Endodermal cell (in vitro differentiated cells): Measurements from ENCODE around the gene BTN2A1. TPM values are rescaled to one million over a fixed set of nuclear protein-coding genes. Genes with fewer than 3 reads are reported as not detected.

Source experiments
- DNase-seq: peaks from one replicate; pipeline ENCODE4 v3.0.0-alpha.2; 2017
- H3K27ac ChIP-seq: 2 replicates; pipeline ENCODE4 v1.5.1; 2013; ENCODE audit warnings: mild to moderate bottlenecking, low read depth, low read length, moderate library complexity
- H3K27me3 ChIP-seq: 2 replicates; pipeline ENCODE4 v1.6.1; 2013; ENCODE audit warnings: mild to moderate bottlenecking, low read length, moderate library complexity; ENCODE audit not compliant: insufficient read depth, control insufficient read depth, poor library complexity, severe bottlenecking
- H3K36me3 ChIP-seq: 2 replicates; pipeline ENCODE4 v1.7.0; 2013; ENCODE audit warnings: mild to moderate bottlenecking, low read length, moderate library complexity; ENCODE audit not compliant: control insufficient read depth, insufficient read depth
- H3K4me1 ChIP-seq: one replicate; pipeline ENCODE4 v1.7.0; 2013; ENCODE audit warnings: low read length; ENCODE audit not compliant: control insufficient read depth, insufficient read depth
- H3K4me3 ChIP-seq: 2 replicates; pipeline ENCODE4 v1.5.1; 2013; ENCODE audit warnings: mild to moderate bottlenecking, low read length, moderate library complexity
- H3K9ac ChIP-seq: 2 replicates; pipeline ENCODE4 v1.6.1; 2013; ENCODE audit warnings: mild to moderate bottlenecking, low read length, moderate library complexity; ENCODE audit not compliant: poor library complexity, severe bottlenecking; ENCODE audit errors: extremely low read depth
- H3K9me3 ChIP-seq: 2 replicates; pipeline ENCODE4 v1.6.1; 2013; ENCODE audit warnings: mild to moderate bottlenecking, low read length, moderate library complexity; ENCODE audit not compliant: control insufficient read depth
- H3K27ac Mint-ChIP-seq: 2 replicates; pipeline ENCODE4 v1.8.0; 2020; ENCODE audit warnings: mixed read lengths
- H3K27me3 Mint-ChIP-seq: 2 replicates; pipeline ENCODE4 v1.8.0; 2021; ENCODE audit warnings: mild to moderate bottlenecking, mixed read lengths; ENCODE audit not compliant: insufficient read depth
- H3K36me3 Mint-ChIP-seq: 2 replicates; pipeline ENCODE4 v1.8.0; 2020; ENCODE audit warnings: low read depth, mixed read lengths
- H3K4me1 Mint-ChIP-seq: 2 replicates; pipeline ENCODE4 v1.8.0; 2020; ENCODE audit warnings: mixed read lengths
- H3K4me3 Mint-ChIP-seq: 2 replicates; pipeline ENCODE4 v1.8.0; 2020; ENCODE audit warnings: mild to moderate bottlenecking, moderate library complexity, mixed read lengths
- H3K9me3 Mint-ChIP-seq: 2 replicates; pipeline ENCODE4 v1.8.0; 2020; ENCODE audit warnings: mild to moderate bottlenecking, mixed read lengths
- CTCF ChIP-seq: fragments of 200-600 bp; sonication (generic); conservative IDR thresholded peaks from 2 replicates; pipeline ENCODE4 v1.5.0; 2021; ENCODE audit warnings: antibody characterized with exemption, mild to moderate bottlenecking
- WGBS, 2 experiments: methylation state at CpG; one replicate each; pipeline versions ENCODE4 v1.1.5 to v1.1.7; 2013; ENCODE audit warnings: missing lambda C conversion rate in 2 of 2, mixed read lengths in 1 of 2; ENCODE audit not compliant: insufficient coverage in 1 of 2, insufficient read length in 1 of 2; 5-methylcytosine and 5-hydroxymethylcytosine counted together
- total RNA-seq, 2 donors: library from RNA; stranded (reverse); fragmentation: NEBNext Ultra II Directional in 1 of 2; extraction: Animal tissue kit (Norgen Biotek cat#: 25700) in 1 of 2; gene quantifications; 2 replicates in 1 of 2; 3 replicates in 1 of 2; pipeline ENCODE4 v1.2.1, GENCODE V29; 2021

Gene BTN2A1
- total RNA-seq, 2 donors from 2014 or later: 15.0 to 18.7 TPM

DNA sequence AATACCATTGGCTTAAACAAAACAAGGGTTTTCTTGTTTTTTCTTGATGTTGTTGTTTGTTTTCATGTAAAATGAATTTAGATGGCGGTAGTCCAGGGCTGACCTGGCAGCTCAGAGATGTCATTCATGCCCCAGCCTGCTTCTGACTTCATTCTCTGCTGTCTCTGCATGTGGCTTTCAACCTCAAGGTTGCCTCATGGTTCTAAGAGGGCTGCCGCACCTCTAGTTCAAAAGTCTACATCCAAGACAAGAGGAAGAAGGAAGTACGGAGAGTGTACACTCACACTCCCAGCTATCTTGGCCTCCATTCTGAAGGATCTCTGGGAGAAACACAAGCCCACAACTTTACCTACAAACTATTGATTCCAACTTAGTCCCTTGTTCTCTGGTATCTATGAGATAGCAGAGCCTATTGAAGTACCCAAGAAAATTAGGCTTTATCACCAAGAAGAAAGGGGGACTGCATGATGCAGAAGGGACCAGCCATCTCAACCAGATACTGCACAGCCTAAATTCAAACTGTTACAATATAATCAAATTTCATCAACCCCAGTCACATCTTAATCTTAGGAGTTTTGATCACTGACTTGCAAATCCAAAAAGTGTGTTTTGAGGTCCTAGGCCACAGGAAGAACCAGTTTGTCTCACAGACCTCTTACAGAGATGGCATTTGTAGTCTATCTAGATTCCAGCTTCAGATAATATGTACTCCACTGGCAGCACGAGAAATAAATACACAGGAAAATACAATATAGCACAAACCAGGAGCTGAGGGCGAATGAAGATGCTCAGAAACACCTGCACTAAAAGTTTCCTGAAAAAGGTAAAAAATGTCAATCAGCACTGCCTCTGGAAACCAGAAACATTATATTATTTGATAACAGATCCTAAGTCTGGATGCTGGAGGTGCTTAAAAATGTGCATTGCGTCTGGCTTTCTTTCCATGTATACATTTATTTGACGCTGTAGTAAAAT is 18.3 kb upstream of the BTN2A1 start:
- H3K27me3 ChIP-seq: no peaks in the 10 kb centered on the region
- Mint-ChIP-seq H3K4me3 (no peak overlapping the region), H3K36me3 (peaks cover 10% of the 10 kb centered on the region), H3K4me1 (no peaks in the 10 kb centered on the region), H3K9me3 (peaks cover 10% of the 10 kb centered on the region), H3K27me3 (peaks cover 2% of the 10 kb centered on the region), H3K27ac (no peak overlapping the region)
- no peak overlapping the region for H3K27ac ChIP-seq
- H3K9ac ChIP-seq: no peak overlapping the region
- no peak for DNase-seq
- 91 to 92% methylated on average over 5 to 7 of the region's 7 CpGs for WGBS, 2 experiments
- no peak overlapping the region for H3K4me3 ChIP-seq
- TF ChIP-seq CTCF: no peak
- peaks cover 4% of the 10 kb centered on the region for H3K9me3 ChIP-seq
- H3K36me3 ChIP-seq: no peaks in the 10 kb centered on the region
- no peaks in the 10 kb centered on the region for H3K4me1 ChIP-seq

DNA sequence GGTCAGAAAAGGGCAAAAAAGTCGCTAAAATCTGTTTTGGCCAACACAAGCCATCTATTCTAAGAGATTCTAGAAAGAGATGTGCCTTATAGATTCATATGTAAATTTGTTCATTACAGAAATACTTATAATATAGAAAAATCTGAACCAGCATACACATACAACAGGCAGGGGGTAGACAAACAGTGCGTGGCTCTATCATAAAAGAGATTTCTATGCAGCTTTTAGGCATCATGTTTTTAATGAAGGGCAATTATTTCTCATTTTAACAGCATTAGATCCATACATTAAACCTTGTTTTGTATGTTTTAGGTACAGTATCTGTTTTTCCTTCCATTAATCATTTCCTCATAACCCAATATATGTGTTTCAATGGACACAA is 16.8 kb upstream of the BTN2A1 start:
- no peak overlapping the region for H3K27ac ChIP-seq
- H3K36me3 ChIP-seq: no peaks in the 10 kb centered on the region
- peaks cover 2% of the 10 kb centered on the region for H3K36me3 Mint-ChIP-seq
- peaks cover 6% of the 10 kb centered on the region for H3K4me1 Mint-ChIP-seq
- H3K4me3 Mint-ChIP-seq: no peak overlapping the region
- no peak overlapping the region for H3K27ac Mint-ChIP-seq
- 83 to 96% methylated on average over 1 to 2 of the region's 2 CpGs for WGBS, 2 experiments
- no peaks in the 10 kb centered on the region for H3K9me3 Mint-ChIP-seq
- H3K4me3 ChIP-seq: no peak overlapping the region
- H3K27me3 ChIP-seq: no peaks in the 10 kb centered on the region
- no peaks in the 10 kb centered on the region for H3K4me1 ChIP-seq
- no peak for TF ChIP-seq CTCF
- H3K9me3 ChIP-seq: no peaks in the 10 kb centered on the region
- no peak overlapping the region for H3K9ac ChIP-seq
- peaks cover 3% of the 10 kb centered on the region for H3K27me3 Mint-ChIP-seq
- no peak for DNase-seq

GRCh38 chr6:26441977-26442376 is 15.8 kb upstream of the BTN2A1 start:
- no peaks in the 10 kb centered on the region for H3K9me3 Mint-ChIP-seq
- no peaks in the 10 kb centered on the region for H3K36me3 ChIP-seq
- H3K27me3 ChIP-seq: no peaks in the 10 kb centered on the region
- no peaks in the 10 kb centered on the region for H3K9me3 ChIP-seq
- H3K4me1 Mint-ChIP-seq: peaks cover 6% of the 10 kb centered on the region
- no peaks in the 10 kb centered on the region for H3K36me3 Mint-ChIP-seq
- H3K4me3 Mint-ChIP-seq: no peak overlapping the region
- H3K4me3 ChIP-seq: no peak overlapping the region
- no peak overlapping the region for H3K9ac ChIP-seq
- 80 to 88% methylated on average over 1 to 5 of the region's 5 CpGs for WGBS, 2 experiments
- H3K4me1 ChIP-seq: no peaks in the 10 kb centered on the region
- no peak for TF ChIP-seq CTCF
- H3K27ac Mint-ChIP-seq: no peak overlapping the region
- no peak overlapping the region for H3K27ac ChIP-seq
- DNase-seq: no peak
- peaks cover 3% of the 10 kb centered on the region for H3K27me3 Mint-ChIP-seq
